Right renal cortex interstitium (tissue), 3 donors: ENCODE results near the gene SYCP2L. TPM values are rescaled to one million over a fixed set of nuclear protein-coding genes. Genes with fewer than 3 reads are reported as not detected.
A peak's percentile ranks its signal among the peaks of the same experiment; 100 is the strongest.
"Not testable (repeated sequence)": the region's sequence is repeated elsewhere in the genome, so short reads cannot be mapped to it uniquely, and the experiment has no call there.

Experiments used
- DNase-seq, 3 donors: peaks; one replicate each; pipeline ENCODE4 v3.0.0-alpha.2; 2013; ENCODE audit warnings: low read depth in 3 of 3, low spot score in 2 of 3
- polyA plus RNA-seq, 3 donors: library from polyadenylated mRNA; unstranded; fragments of 120-200 nt; gene quantifications; one replicate each; pipeline ENCODE4 v1.2.1, GENCODE V29; 2013; ENCODE audit not compliant: insufficient read length in 3 of 3

Gene SYCP2L
- polyA plus RNA-seq, 3 donors: 3.5 to 4.2 (median 3.5) TPM

- DNase-seq: no peak
Observed at GRCh38 chr6:10877012-10877411, 9.8 kb upstream of the SYCP2L start.

- no peak for DNase-seq
Observed at GRCh38 chr6:10877871-10878270, 9.0 kb upstream of the SYCP2L start.

GRCh38 chr6:10880366-10880765 is 6.5 kb upstream of the SYCP2L start:
- no peak for DNase-seq

- DNase-seq: not testable (repeated sequence)
Observed at GRCh38 chr6:10882253-10882630, 4.6 kb upstream of the SYCP2L start.

GRCh38 chr6:10882657-10883171 is 4.1 kb upstream of the SYCP2L start:
- DNase-seq: no peak

- DNase-seq: peak in 1 of 3 donors; percentile 8
Observed at GRCh38 chr6:10883312-10884244, 3.3 kb upstream of the SYCP2L start.

GRCh38 chr6:10884245-10884972 is 2.4 kb upstream of the SYCP2L start:
- DNase-seq: peak in 1 of 3 donors; percentile 18

- DNase-seq: not testable (repeated sequence)
Observed at GRCh38 chr6:10886365-10886690, 524 bp upstream of the SYCP2L start.

GRCh38 chr6:10890151-10890550 is 3.3 kb downstream of the SYCP2L start:
- DNase-seq: no peak

GRCh38 chr6:10891960-10892359 is 5.1 kb downstream of the SYCP2L start:
- no peak for DNase-seq

- DNase-seq: no peak
Observed at GRCh38 chr6:10894958-10895357, 8.1 kb downstream of the SYCP2L start.

- no peak for DNase-seq
Observed at GRCh38 chr6:10896691-10897090, 9.8 kb downstream of the SYCP2L start.

- DNase-seq: no peak
Observed at GRCh38 chr6:10901770-10902169, 14.9 kb downstream of the SYCP2L start.

GRCh38 chr6:10904015-10904414 is 17.2 kb downstream of the SYCP2L start:
- no peak for DNase-seq

GRCh38 chr6:10908228-10908627 is 21.4 kb downstream of the SYCP2L start:
- no peak for DNase-seq

- DNase-seq: not testable (repeated sequence)
Observed at GRCh38 chr6:10919520-10919919, 32.7 kb downstream of the SYCP2L start.

GRCh38 chr6:10933126-10933525 is 46.3 kb downstream of the SYCP2L start:
- no peak for DNase-seq

GRCh38 chr6:10939840-10940239 is 53.0 kb downstream of the SYCP2L start:
- no peak for DNase-seq

- DNase-seq: no peak
Observed at GRCh38 chr6:10945845-10946244, 59.0 kb downstream of the SYCP2L start.

GRCh38 chr6:10947966-10948365 is 61.1 kb downstream of the SYCP2L start:
- no peak for DNase-seq

- DNase-seq: no peak
Observed at GRCh38 chr6:10949579-10950490, 63.0 kb downstream of the SYCP2L start.
